GM23248 (cell line): ENCODE data around the gene SLC5A10. TPM values are rescaled to one million over a fixed set of nuclear protein-coding genes. Genes with fewer than 3 reads are reported as not detected.

Source experiments
- DNase-seq: peaks from one replicate; pipeline ENCODE4 v3.0.0-alpha.2; 2015
- H2AFZ ChIP-seq: fragments of 200-600 bp; sonication (generic); 2 replicates; pipeline ENCODE4 v1.6.1; 2016; ENCODE audit warnings: antibody characterized with exemption
- H3F3A ChIP-seq: fragments of 200-600 bp; sonication (generic); 2 replicates; pipeline ENCODE4 v1.6.1; 2016; ENCODE audit warnings: mild to moderate bottlenecking, antibody characterized with exemption, mixed run types; ENCODE audit not compliant: insufficient read depth
- H3K27ac ChIP-seq: fragments of 200-600 bp; sonication (generic); 2 replicates; pipeline ENCODE4 v1.5.1; 2016; ENCODE audit warnings: mild to moderate bottlenecking
- H3K27me3 ChIP-seq: fragments of 200-600 bp; sonication (generic); replicated peaks from 2 replicates; pipeline ENCODE4 v1.6.1; 2016; ENCODE audit warnings: mild to moderate bottlenecking; ENCODE audit not compliant: insufficient read depth
- H3K36me3 ChIP-seq: fragments of 200-600 bp; sonication (generic); 2 replicates; pipeline ENCODE4 v1.6.1; 2016; ENCODE audit warnings: low read depth, mild to moderate bottlenecking
- H3K4me1 ChIP-seq: fragments of 200-600 bp; sonication (generic); 2 replicates; pipeline ENCODE4 v1.6.1; 2016; ENCODE audit warnings: mild to moderate bottlenecking; ENCODE audit not compliant: insufficient read depth
- H3K4me2 ChIP-seq: fragments of 200-600 bp; sonication (generic); one replicate; pipeline ENCODE4 v1.6.1; 2016; ENCODE audit warnings: mild to moderate bottlenecking; ENCODE audit not compliant: unreplicated experiment
- H3K4me3 ChIP-seq: fragments of 200-600 bp; sonication (generic); 2 replicates; pipeline ENCODE4 v1.5.1; 2016; ENCODE audit warnings: mild to moderate bottlenecking
- H3K79me2 ChIP-seq: fragments of 200-600 bp; sonication (generic); 2 replicates; pipeline ENCODE4 v1.6.1; 2016; ENCODE audit warnings: mild to moderate bottlenecking; ENCODE audit not compliant: insufficient read depth
- H3K9ac ChIP-seq: fragments of 200-600 bp; sonication (generic); 2 replicates; pipeline ENCODE4 v1.6.1; 2016; ENCODE audit warnings: mild to moderate bottlenecking
- H3K9me2 ChIP-seq: fragments of 200-600 bp; sonication (generic); 2 replicates; pipeline ENCODE4 v1.6.1; 2016; ENCODE audit warnings: mixed run types, mild to moderate bottlenecking, moderate library complexity; ENCODE audit not compliant: insufficient read depth
- H3K9me3 ChIP-seq: fragments of 200-600 bp; sonication (generic); one replicate; pipeline ENCODE4 v1.6.1; 2017; ENCODE audit warnings: low read depth
- H4K20me1 ChIP-seq: fragments of 200-600 bp; sonication (generic); 2 replicates; pipeline ENCODE4 v1.6.0; 2016; ENCODE audit not compliant: insufficient read depth
- EZH2 ChIP-seq: fragments of 200-600 bp; sonication (generic); IDR thresholded peaks from 2 replicates; pipeline ENCODE4 v1.6.1; 2018; ENCODE audit warnings: antibody characterized with exemption, mild to moderate bottlenecking; ENCODE audit not compliant: insufficient read depth, poor library complexity, severe bottlenecking
- EZH2phosphoT487 ChIP-seq: fragments of 200-600 bp; sonication (generic); IDR thresholded peaks from 2 replicates; pipeline ENCODE4 v1.6.1; 2018; ENCODE audit warnings: antibody characterized with exemption, moderate library complexity, mild to moderate bottlenecking, low read depth; ENCODE audit not compliant: insufficient read depth
- WGBS, 2 experiments: methylation state at CpG; one replicate each; pipeline ENCODE4 v1.1.6; 2015 to 2017; ENCODE audit warnings: low lambda C conversion rate in 2 of 2, low coverage in 1 of 2; ENCODE audit errors: missing lambda C conversion rate in 2 of 2; 5-methylcytosine and 5-hydroxymethylcytosine counted together
- in situ Hi-C: fragments of 300-500 bp; cut with MboI; formaldehyde crosslinking; loops from 2 replicates; pipeline ENCODE4 v1.15.0; 2020
- polyA plus RNA-seq: library from polyadenylated mRNA; unstranded; fragments of >200 nt; fragmentation: Nextera tagmentation; extraction: Ambion mirVana; gene quantifications from 2 replicates; pipeline ENCODE4 v1.2.1, GENCODE V29; 2016
- total RNA-seq: library from RNA; depleted of rRNA; stranded (reverse); fragments of >200 nt; shearing (Covaris generic); gene quantifications from 2 replicates; pipeline ENCODE4 v1.2.3, GENCODE V29; 2014

Gene SLC5A10
- total and polyA plus RNA-seq, 2 experiments from 2014 or later: 0.10 TPM; not detected in 1

GRCh38 chr17:18981335-18981641 is 29.3 kb downstream of the SLC5A10 start:
- Histone ChIP-seq H3F3A (peaks cover 4% of the 10 kb centered on the region; the same call in 1 of the 2 replicates), H3K9ac (peak overlapping the region; percentile 80), H3K4me2 (peak overlapping the region; percentile 11), H2AFZ (no peak overlapping the region), H3K4me1 (peaks cover 14% of the 10 kb centered on the region), H3K79me2 (peaks cover 34% of the 10 kb centered on the region), H4K20me1 (no peaks in the 10 kb centered on the region), H3K27ac (peak overlapping the region; percentile 78), H3K9me3 (no peaks in the 10 kb centered on the region), H3K27me3 (no peaks in the 10 kb centered on the region), H3K4me3 (no peak overlapping the region), H3K9me2 (no peaks in the 10 kb centered on the region), H3K36me3 (no peaks in the 10 kb centered on the region)
- WGBS, 2 experiments: 75 to 89% methylated on average over 2 to 6 of the region's 6 CpGs
- TF ChIP-seq EZH2phosphoT487 (no peak), EZH2 (no peak)
- DNase-seq: no peak
- in situ Hi-C loops: no loop called here

- 54 to 56% methylated on average over 28 to 30 of the region's 30 CpGs for WGBS, 2 experiments
- peak overlapping the region; percentile 23 for H3K4me2 ChIP-seq
- no peaks in the 10 kb centered on the region for H3K27me3 ChIP-seq
- no peak overlapping the region for H3K4me3 ChIP-seq
- no peaks in the 10 kb centered on the region for H4K20me1 ChIP-seq
- H3K9me3 ChIP-seq: no peaks in the 10 kb centered on the region
- H3K79me2 ChIP-seq: peaks cover 32% of the 10 kb centered on the region
- peak overlapping the region; percentile 80 for H3K9ac ChIP-seq
- TF ChIP-seq EZH2 (no peak), EZH2phosphoT487 (no peak)
- in situ Hi-C loops: no loop called here
- H3K9me2 ChIP-seq: no peaks in the 10 kb centered on the region
- DNase-seq: peak; percentile 97
- H2AFZ ChIP-seq: 0 out of 2 replicates have a peak overlapping the region, but pooled peaks have one; percentile 24
- peak overlapping the region; percentile 78 for H3K27ac ChIP-seq
- peaks cover 4% of the 10 kb centered on the region; the same call in 1 of the 2 replicates for H3F3A ChIP-seq
- peaks cover 14% of the 10 kb centered on the region for H3K4me1 ChIP-seq
- no peaks in the 10 kb centered on the region for H3K36me3 ChIP-seq
Measured at GRCh38 chr17:18981642-18982424, 29.9 kb downstream of the SLC5A10 start.

- no peaks in the 10 kb centered on the region; the same call in 1 of the 2 replicates for H3K36me3 ChIP-seq
- DNase-seq: no peak
- peaks cover 53% of the 10 kb centered on the region for H3K79me2 ChIP-seq
- no peaks in the 10 kb centered on the region for H4K20me1 ChIP-seq
- no peaks in the 10 kb centered on the region for H3K27me3 ChIP-seq
- in situ Hi-C loops: no loop called here
- peaks cover 4% of the 10 kb centered on the region; the same call in 1 of the 2 replicates for H3F3A ChIP-seq
- H3K4me2 ChIP-seq: no peak overlapping the region
- no peaks in the 10 kb centered on the region for H3K9me2 ChIP-seq
- no peak overlapping the region for H3K27ac ChIP-seq
- 88 to 94% methylated on average over 21 of the region's 21 CpGs for WGBS, 2 experiments
- no peak overlapping the region for H2AFZ ChIP-seq
- TF ChIP-seq EZH2phosphoT487: no peak
- TF ChIP-seq EZH2: no peak
- H3K9ac ChIP-seq: no peak overlapping the region
- H3K4me3 ChIP-seq: no peak overlapping the region
- peaks cover 14% of the 10 kb centered on the region for H3K4me1 ChIP-seq
- no peaks in the 10 kb centered on the region for H3K9me3 ChIP-seq
Measured at GRCh38 chr17:18984273-18985114, 32.5 kb downstream of the SLC5A10 start.

GRCh38 chr17:18985475-18985874 is 33.5 kb downstream of the SLC5A10 start:
- in situ Hi-C loops: no loop called here
- no peaks in the 10 kb centered on the region for H3K9me2 ChIP-seq
- H3F3A ChIP-seq: peaks cover 4% of the 10 kb centered on the region; the same call in 1 of the 2 replicates
- H2AFZ ChIP-seq: no peak overlapping the region
- H3K27ac ChIP-seq: no peak overlapping the region
- no peak for DNase-seq
- no peak overlapping the region for H3K4me3 ChIP-seq
- H3K4me2 ChIP-seq: no peak overlapping the region
- no peaks in the 10 kb centered on the region for H3K27me3 ChIP-seq
- TF ChIP-seq EZH2 (no peak), EZH2phosphoT487 (no peak)
- no peak overlapping the region for H3K9ac ChIP-seq
- no peaks in the 10 kb centered on the region for H4K20me1 ChIP-seq
- H3K4me1 ChIP-seq: peaks cover 14% of the 10 kb centered on the region
- no peaks in the 10 kb centered on the region for H3K9me3 ChIP-seq
- WGBS, 2 experiments: 96 to 99% methylated on average over 9 of the region's 9 CpGs
- H3K36me3 ChIP-seq: no peaks in the 10 kb centered on the region; the same call in 1 of the 2 replicates
- peaks cover 63% of the 10 kb centered on the region for H3K79me2 ChIP-seq
